Stimulated activated naive B cell treated with anti-CD40 and anti-IgM and Interleukin-4, amounts not matched to agents 10 μg/mL and 1 μg/mL and 100 μg/mL, for 72 hours (primary cell): ENCODE measurements around the gene IPO4.
"Not testable (repeated sequence)": the region's sequence is repeated elsewhere in the genome, so short reads cannot be mapped to it uniquely, and the experiment has no call there.

ENCODE experiments used
- ATAC-seq, 2 donors: fragments of 150-1000 bp; cut with Tn5 transposase; replicated peaks; 2 replicates each; pipeline ENCODE4 v1.10.0; 2021; ENCODE audit warnings: moderate library complexity in 1 of 2
- DNase-seq: peaks from one replicate; pipeline ENCODE4 v3.0.0; 2021
- H3K27ac Mint-ChIP-seq: one replicate; pipeline ENCODE4 v1.8.0; 2022; ENCODE audit warnings: mild to moderate bottlenecking, mixed read lengths
- H3K27me3 Mint-ChIP-seq, 2 donors: one replicate each; pipeline ENCODE4 v1.8.0; 2022; ENCODE audit warnings: mixed read lengths in 2 of 2
- H3K36me3 Mint-ChIP-seq, 2 donors: one replicate each; pipeline ENCODE4 v1.8.0; 2022; ENCODE audit warnings: mixed read lengths in 2 of 2, mild to moderate bottlenecking in 1 of 2
- H3K4me1 Mint-ChIP-seq, 2 donors: one replicate each; pipeline ENCODE4 v1.8.0; 2022; ENCODE audit warnings: mixed read lengths in 2 of 2, mild to moderate bottlenecking in 1 of 2
- H3K4me3 Mint-ChIP-seq, 2 donors: one replicate each; pipeline ENCODE4 v1.8.0; 2022; ENCODE audit warnings: mild to moderate bottlenecking in 2 of 2, mixed read lengths in 2 of 2, moderate library complexity in 1 of 2
- H3K9me3 Mint-ChIP-seq, 2 donors: one replicate each; pipeline ENCODE4 v1.8.0; 2022; ENCODE audit warnings: mixed read lengths in 2 of 2, mild to moderate bottlenecking in 1 of 2

IPO4 gene

GRCh38 chr14:24226473-24226872 is 37.9 kb upstream of the IPO4 start:
- Mint-ChIP-seq H3K4me3 (no peak overlapping the region), H3K36me3 (peaks cover 11 to 18% of the 10 kb centered on the region in 2 donors), H3K4me1 (peaks cover 7 to 24% of the 10 kb centered on the region in 2 donors), H3K27ac (no peak overlapping the region), H3K27me3 (no peaks in the 10 kb centered on the region), H3K9me3 (no peaks in the 10 kb centered on the region)
- no peak for DNase-seq
- ATAC-seq, result no peak

DNA sequence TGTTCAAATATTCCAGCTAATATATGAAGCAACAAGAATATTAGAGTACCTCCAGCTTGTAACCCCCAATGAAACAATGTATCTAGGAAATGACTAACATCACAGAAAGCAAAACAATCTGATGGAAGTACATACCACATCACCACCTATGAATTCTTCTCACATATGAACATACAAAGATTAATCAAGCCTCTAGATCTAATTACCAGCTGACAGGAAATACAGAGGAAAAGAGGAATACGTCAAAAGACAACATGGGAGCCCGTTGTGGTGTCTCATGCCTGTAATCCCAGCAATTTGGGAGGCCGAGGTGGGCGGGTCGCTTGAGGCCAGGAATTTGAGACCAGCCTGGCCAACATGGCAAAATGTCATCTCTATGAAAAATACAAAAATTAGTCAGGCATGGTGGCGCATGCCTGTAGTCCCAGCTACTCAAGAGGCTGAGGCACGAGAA is 36.0 kb upstream of the IPO4 start:
- H3K4me3 Mint-ChIP-seq, result no peak overlapping the region
- no peaks in the 10 kb centered on the region for H3K27me3 Mint-ChIP-seq
- H3K4me1 Mint-ChIP-seq, result peaks cover 7 to 24% of the 10 kb centered on the region in 2 donors
- ATAC-seq (no peak), DNase-seq (no peak)
- no peaks in the 10 kb centered on the region for H3K9me3 Mint-ChIP-seq
- H3K27ac Mint-ChIP-seq, result no peak overlapping the region
- peaks cover 11 to 19% of the 10 kb centered on the region in 2 donors for H3K36me3 Mint-ChIP-seq

GRCh38 chr14:24222987-24223386 is 34.4 kb upstream of the IPO4 start:
- Mint-ChIP-seq H3K4me1 (peaks cover 12 to 18% of the 10 kb centered on the region in 2 donors), H3K36me3 (peaks cover 12 to 25% of the 10 kb centered on the region in 2 donors)
- not testable (repeated sequence) for H3K27me3 Mint-ChIP-seq, ATAC-seq, H3K4me3 Mint-ChIP-seq, DNase-seq, H3K27ac Mint-ChIP-seq, H3K9me3 Mint-ChIP-seq

- Mint-ChIP-seq H3K4me1 (peaks cover 18 to 24% of the 10 kb centered on the region in 2 donors), H3K4me3 (no peak overlapping the region), H3K27me3 (no peaks in the 10 kb centered on the region), H3K9me3 (no peaks in the 10 kb centered on the region), H3K27ac (no peak overlapping the region), H3K36me3 (peaks cover 10 to 16% of the 10 kb centered on the region in 2 donors)
- no peak for DNase-seq
- ATAC-seq, result no peak
Observed at GRCh38 chr14:24219521-24219920, 30.9 kb upstream of the IPO4 start.

DNA sequence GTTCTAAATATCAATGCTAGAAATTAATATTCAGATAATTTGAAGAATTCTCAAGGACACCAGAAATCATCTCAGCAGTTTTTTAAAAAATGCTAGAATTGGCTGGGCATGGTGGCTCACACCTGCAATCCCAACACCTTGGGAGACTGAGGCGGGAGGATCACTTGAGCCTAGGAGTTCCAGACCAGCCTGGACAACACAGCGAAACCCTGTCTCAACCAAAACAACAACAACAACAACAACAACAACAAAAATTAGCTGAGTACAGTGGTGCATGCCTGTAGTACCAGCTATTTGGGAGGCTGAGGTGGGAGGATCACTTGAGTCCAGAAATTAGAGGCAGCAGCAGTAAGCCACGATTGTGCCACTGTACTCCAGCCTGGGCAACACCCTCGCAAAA is 30.5 kb upstream of the IPO4 start:
- DNase-seq, result no peak
- Mint-ChIP-seq H3K4me3 (no peak overlapping the region), H3K4me1 (peaks cover 20 to 27% of the 10 kb centered on the region in 2 donors), H3K27me3 (no peaks in the 10 kb centered on the region), H3K36me3 (peaks cover 11 to 19% of the 10 kb centered on the region in 2 donors), H3K27ac (no peak overlapping the region), H3K9me3 (no peaks in the 10 kb centered on the region)
- no peak for ATAC-seq

- not testable (repeated sequence) for H3K27me3 Mint-ChIP-seq, ATAC-seq, DNase-seq, H3K27ac Mint-ChIP-seq, H3K9me3 Mint-ChIP-seq, H3K4me3 Mint-ChIP-seq
- H3K36me3 Mint-ChIP-seq, result peaks cover 20 to 29% of the 10 kb centered on the region in 2 donors
- peaks cover 27 to 48% of the 10 kb centered on the region in 2 donors for H3K4me1 Mint-ChIP-seq
Observed at GRCh38 chr14:24216876-24217275, 28.3 kb upstream of the IPO4 start.

DNA sequence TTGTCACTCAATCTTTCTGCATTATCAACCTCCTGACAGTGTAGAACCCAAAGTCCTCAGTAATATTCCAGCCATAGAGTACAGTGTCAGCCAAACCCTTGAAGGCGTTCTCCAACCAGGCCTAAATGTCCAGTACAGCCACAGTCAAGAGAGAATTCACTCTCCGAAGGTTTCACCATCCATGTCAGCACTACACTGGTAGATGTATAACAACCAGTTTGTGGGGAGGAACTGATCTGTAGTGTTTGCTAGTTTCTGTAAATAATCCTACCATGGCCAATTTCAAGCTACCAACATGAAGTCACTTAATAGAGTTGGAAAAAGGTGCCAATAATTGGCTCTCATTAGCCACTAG is 27.7 kb upstream of the IPO4 start:
- peak overlapping the region; percentile 92 to 95 for H3K4me3 Mint-ChIP-seq
- no peaks in the 10 kb centered on the region for H3K27me3 Mint-ChIP-seq
- H3K27ac Mint-ChIP-seq, result peak overlapping the region; percentile 98
- H3K4me1 Mint-ChIP-seq, result peaks cover 31 to 54% of the 10 kb centered on the region in 2 donors
- ATAC-seq (no peak), DNase-seq (no peak)
- H3K36me3 Mint-ChIP-seq, result peaks cover 23 to 34% of the 10 kb centered on the region in 2 donors
- no peaks in the 10 kb centered on the region for H3K9me3 Mint-ChIP-seq

DNA sequence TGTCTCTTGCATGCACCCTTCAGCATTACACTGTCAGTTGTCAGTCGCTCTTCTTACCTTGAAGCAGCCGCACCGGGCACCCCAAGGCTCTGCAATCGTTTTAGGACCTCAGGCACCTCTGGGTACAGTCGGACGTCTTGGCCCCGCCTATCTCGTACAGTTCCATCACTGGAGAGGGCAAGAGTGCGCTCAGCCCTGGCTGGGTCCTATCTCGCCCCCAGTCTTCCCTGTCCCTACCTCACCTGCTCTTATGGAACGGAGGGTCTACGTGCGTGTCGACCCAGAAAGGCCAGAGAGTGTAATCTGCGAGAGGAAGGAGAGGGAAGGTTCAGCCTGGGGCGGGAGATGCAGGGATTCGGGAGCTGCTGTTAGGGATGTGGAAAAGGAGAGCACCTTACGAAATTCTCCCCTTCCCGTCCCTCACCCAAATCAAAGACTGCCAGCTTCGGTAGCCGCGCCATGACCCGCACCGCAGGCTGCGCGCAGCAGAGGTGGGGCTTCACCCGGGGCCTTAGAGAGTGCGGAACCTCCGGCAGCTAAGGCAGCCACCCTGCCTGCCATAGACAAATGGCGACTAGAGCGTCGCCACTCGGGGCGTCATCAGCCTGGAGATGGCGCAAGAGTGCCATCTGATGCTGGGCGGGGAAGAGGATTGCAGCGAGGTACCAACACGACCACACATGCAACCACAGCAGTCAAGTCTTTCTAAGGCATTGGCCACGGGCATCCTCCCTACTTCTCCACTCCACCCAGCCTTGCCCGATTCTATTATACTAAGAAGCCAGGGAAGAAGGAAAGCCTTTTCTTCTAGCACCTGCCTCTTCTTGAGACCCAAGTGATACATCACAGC is 27.1 kb upstream of the IPO4 start, which contains the start of gene MDP1:
Gene MDP1, minus strand, starts transcription at position 572 of the 850 bp plus-strand sequence. Its CDS starts 111 bp downstream, at position 461.
- Mint-ChIP-seq H3K27ac (peak within 1 kb of the TSS; percentile 98), H3K4me1 (peaks cover 33 to 60% of the 10 kb centered on the region in 2 donors), H3K9me3 (no peaks in the 10 kb centered on the region), H3K4me3 (peak within 1 kb of the TSS; percentile 92 to 95), H3K36me3 (peaks cover 25 to 38% of the 10 kb centered on the region in 2 donors), H3K27me3 (no peaks in the 10 kb centered on the region)
- ATAC-seq, result peak; percentile 76 to 77
- DNase-seq, result peak; percentile 81

DNA sequence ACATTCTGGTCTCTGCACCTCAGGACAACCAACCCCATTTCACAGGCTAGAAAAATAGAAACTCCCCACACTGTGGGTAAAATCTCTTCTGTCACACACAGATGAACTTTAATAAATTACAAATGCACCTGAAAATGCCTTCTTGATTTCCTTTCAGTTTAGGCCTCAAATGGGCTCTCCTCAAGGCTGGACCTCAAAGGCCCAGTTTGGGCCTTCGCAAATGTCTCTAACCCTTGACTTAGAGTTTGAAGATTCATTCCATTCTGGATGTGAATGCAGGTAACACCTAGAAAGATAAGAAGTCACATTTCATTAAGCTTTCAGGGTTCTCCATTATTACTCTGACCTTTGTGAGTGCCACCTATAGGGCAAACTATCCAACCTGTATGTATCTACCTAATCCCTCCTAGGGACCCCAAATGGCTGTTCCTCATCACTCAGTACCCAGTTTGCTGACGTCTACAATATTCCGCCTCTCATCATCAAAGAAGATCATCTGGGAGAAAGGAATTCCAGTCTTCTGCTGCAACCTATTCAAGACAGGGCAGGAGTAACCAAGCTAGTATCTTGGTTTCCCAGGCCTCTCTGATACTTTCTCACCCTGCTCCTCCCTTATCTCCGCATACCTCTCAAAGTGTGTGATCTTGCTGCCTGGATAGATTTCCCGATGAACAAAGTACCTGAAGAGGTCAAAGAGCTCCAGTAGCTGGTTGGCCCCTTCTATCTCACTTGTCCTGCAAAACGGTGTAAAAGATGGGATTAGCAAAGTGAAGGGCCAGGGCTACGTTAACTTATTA is 25.4 kb upstream of the IPO4 start:
- Mint-ChIP-seq H3K4me1 (peaks cover 37 to 72% of the 10 kb centered on the region in 2 donors), H3K27me3 (no peaks in the 10 kb centered on the region), H3K9me3 (no peaks in the 10 kb centered on the region), H3K27ac (peak overlapping the region; percentile 98), H3K36me3 (peaks cover 29 to 45% of the 10 kb centered on the region in 2 donors), H3K4me3 (peak overlapping the region; percentile 91 to 92)
- ATAC-seq (no peak), DNase-seq (no peak)

DNA sequence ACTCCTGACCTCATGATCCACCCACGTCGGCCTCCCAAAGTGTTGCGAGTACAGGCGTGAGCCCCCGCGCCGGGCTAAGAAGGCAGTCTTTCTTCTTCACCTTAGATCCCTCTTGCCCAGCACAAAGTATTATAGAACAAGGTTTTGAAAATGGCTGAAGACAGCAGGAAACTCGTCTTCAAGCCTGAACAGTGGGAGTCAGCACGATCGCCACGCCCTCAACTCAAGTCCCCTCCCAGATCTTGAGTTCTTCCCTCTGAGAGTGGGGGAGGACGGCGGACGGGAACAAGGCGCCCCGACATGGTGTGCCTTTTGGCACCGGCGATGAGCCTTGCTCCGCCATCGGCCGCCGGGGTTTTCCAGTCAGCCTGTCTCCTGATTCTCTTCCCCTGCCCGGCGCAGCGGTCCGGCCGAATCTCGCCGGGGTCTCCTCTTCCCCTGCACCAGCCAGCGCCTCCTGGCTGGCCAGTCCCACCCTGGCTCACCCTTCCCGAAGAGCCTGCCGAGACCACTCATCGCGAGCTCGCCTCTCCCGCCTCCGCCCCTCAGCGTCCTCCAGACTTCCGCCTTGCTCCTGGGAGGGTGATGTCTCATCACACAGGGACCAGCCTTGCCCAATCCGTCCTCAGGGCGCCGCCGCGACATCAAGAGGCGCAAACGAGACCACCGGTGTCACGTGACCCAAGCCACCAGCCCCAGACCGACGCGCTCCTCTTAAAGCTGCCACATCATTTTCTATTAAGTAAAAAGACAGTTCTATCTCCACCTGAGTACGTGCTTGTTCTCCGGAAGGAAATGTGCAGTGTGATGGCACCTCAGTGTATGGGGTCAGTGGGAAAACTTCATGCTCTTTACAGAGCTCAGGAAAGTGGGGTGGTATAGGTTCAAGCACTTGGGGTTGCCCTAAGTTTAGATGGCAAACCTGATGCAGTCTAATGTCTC is 24.6 kb upstream of the IPO4 start, which contains the start of gene CHMP4A:
Gene CHMP4A, minus strand, starts transcription at position 565 of the 942 bp plus-strand sequence. Its CDS starts 49 bp downstream, at position 516.
- peak; percentile 83 to 85 for ATAC-seq
- H3K36me3 Mint-ChIP-seq, result peaks cover 33 to 48% of the 10 kb centered on the region in 2 donors
- H3K27me3 Mint-ChIP-seq, result no peaks in the 10 kb centered on the region
- peaks cover 37 to 76% of the 10 kb centered on the region in 2 donors for H3K4me1 Mint-ChIP-seq
- DNase-seq, result peak; percentile 96
- H3K4me3 Mint-ChIP-seq, result peak within 1 kb of the TSS; percentile 91 to 92
- H3K27ac Mint-ChIP-seq, result peak within 1 kb of the TSS; percentile 98
- H3K9me3 Mint-ChIP-seq, result no peaks in the 10 kb centered on the region

- ATAC-seq, result no peak
- Mint-ChIP-seq H3K4me3 (peak overlapping the region; percentile 91 to 92), H3K9me3 (no peaks in the 10 kb centered on the region), H3K27me3 (no peaks in the 10 kb centered on the region), H3K27ac (peak overlapping the region; percentile 83), H3K4me1 (peaks cover 46 to 89% of the 10 kb centered on the region in 2 donors), H3K36me3 (peaks cover 44 to 56% of the 10 kb centered on the region in 2 donors)
- no peak for DNase-seq
Observed at GRCh38 chr14:24211311-24211710, 22.7 kb upstream of the IPO4 start.

- peaks cover 61 to 74% of the 10 kb centered on the region in 2 donors for H3K36me3 Mint-ChIP-seq
- no peak overlapping the region for H3K4me3 Mint-ChIP-seq
- peaks cover 5% of the 10 kb centered on the region in 2 donors for H3K9me3 Mint-ChIP-seq
- H3K27me3 Mint-ChIP-seq, result no peaks in the 10 kb centered on the region
- peak overlapping the region; percentile 88 for H3K27ac Mint-ChIP-seq
- DNase-seq (no peak), ATAC-seq (no peak)
- peaks cover 35 to 74% of the 10 kb centered on the region in 2 donors for H3K4me1 Mint-ChIP-seq
Observed at GRCh38 chr14:24207625-24208024, 19.0 kb upstream of the IPO4 start.

DNA sequence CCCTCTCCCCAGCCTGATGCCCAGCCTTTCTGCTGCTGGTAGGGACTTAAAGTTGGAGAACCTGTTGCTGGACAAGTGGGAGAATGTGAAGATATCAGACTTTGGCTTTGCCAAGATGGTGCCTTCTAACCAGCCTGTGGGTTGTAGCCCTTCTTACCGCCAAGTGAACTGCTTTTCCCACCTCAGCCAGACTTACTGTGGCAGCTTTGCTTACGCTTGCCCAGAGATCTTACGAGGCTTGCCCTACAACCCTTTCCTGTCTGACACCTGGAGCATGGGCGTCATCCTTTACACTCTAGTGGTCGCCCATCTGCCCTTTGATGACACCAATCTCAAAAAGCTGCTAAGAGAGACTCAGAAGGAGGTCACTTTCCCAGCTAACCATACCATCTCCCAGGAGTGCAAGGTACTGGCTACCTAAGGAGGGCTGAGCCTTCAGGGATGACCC is 18.5 kb upstream of the IPO4 start:
- Mint-ChIP-seq H3K36me3 (peaks cover 64 to 78% of the 10 kb centered on the region in 2 donors), H3K9me3 (peaks cover 6 to 7% of the 10 kb centered on the region in 2 donors), H3K4me3 (peak overlapping the region; percentile 3 to 9), H3K27ac (peak overlapping the region; percentile 88), H3K27me3 (no peaks in the 10 kb centered on the region), H3K4me1 (peaks cover 35 to 70% of the 10 kb centered on the region in 2 donors)
- peak; percentile 83 for ATAC-seq
- DNase-seq, result no peak
